Fibroblast of lung (primary cell): ENCODE results near the gene RHPN2. TPM values are rescaled to one million over a fixed set of nuclear protein-coding genes. Genes with fewer than 3 reads are reported as not detected.
"Not testable (repeated sequence)": the region's sequence is repeated elsewhere in the genome, so short reads cannot be mapped to it uniquely, and the experiment has no call there.

Experiments
- DNase-seq, 2 donors: peaks; one replicate each; pipeline versions ENCODE4 v3.0.0 to v3.0.0-alpha.2; 2010; ENCODE audit warnings: low read depth in 2 of 2
- H2AFZ ChIP-seq: 2 replicates; pipeline ENCODE4 v1.5.1; 2012; ENCODE audit warnings: low read length, control low read depth, inconsistent platforms
- H3K27ac ChIP-seq: 2 replicates; pipeline ENCODE4 v1.5.1; 2011; ENCODE audit warnings: low read length, control low read depth; ENCODE audit not compliant: insufficient read depth
- H3K27me3 ChIP-seq: 2 replicates; pipeline ENCODE4 v1.5.1; 2011; ENCODE audit warnings: mild to moderate bottlenecking, low read length; ENCODE audit not compliant: control insufficient read depth, insufficient read depth
- H3K36me3 ChIP-seq: 2 replicates; pipeline ENCODE4 v1.5.1; 2011; ENCODE audit warnings: low read length; ENCODE audit not compliant: control insufficient read depth, insufficient read depth
- H3K4me1 ChIP-seq: 2 replicates; pipeline ENCODE4 v1.5.1; 2011; ENCODE audit warnings: low read length; ENCODE audit not compliant: control insufficient read depth, insufficient read depth; ENCODE audit errors: extremely low read depth
- H3K4me2 ChIP-seq: 2 replicates; pipeline ENCODE4 v1.5.1; 2011; ENCODE audit warnings: low read length, control low read depth; ENCODE audit not compliant: insufficient read depth; ENCODE audit errors: extremely low read depth
- H3K4me3 ChIP-seq, 4 experiments: fragments of 200-600 bp in 1 of 4; sonication (generic) in 1 of 4; replicated peaks in 1 of 4; 2 replicates each; pipeline ENCODE4 v1.5.1; 2011 to 2016; ENCODE audit warnings: low read length in 4 of 4, low read depth in 3 of 4, mild to moderate bottlenecking in 3 of 4, control low read depth in 2 of 4, inconsistent platforms in 1 of 4, mixed read lengths in 1 of 4; ENCODE audit not compliant: insufficient read depth in 1 of 4; ENCODE audit errors: control extremely low read depth in 1 of 4
- H3K79me2 ChIP-seq: 2 replicates; pipeline ENCODE4 v1.5.1; 2012; ENCODE audit warnings: mild to moderate bottlenecking, low read length, inconsistent platforms; ENCODE audit not compliant: control insufficient read depth, insufficient read depth
- H3K9ac ChIP-seq: 2 replicates; pipeline ENCODE4 v1.5.1; 2011; ENCODE audit warnings: mild to moderate bottlenecking, low read length, control low read depth; ENCODE audit not compliant: insufficient read depth
- H3K9me3 ChIP-seq: 2 replicates; pipeline ENCODE4 v1.5.1; 2012; ENCODE audit warnings: low read depth, low read length; ENCODE audit not compliant: control insufficient read depth, insufficient read depth
- H4K20me1 ChIP-seq: 2 replicates; pipeline ENCODE4 v1.5.1; 2011; ENCODE audit warnings: low read length; ENCODE audit not compliant: control insufficient read depth, insufficient read depth; ENCODE audit errors: extremely low read depth
- CTCF ChIP-seq, 2 donors: IDR thresholded peaks in 1 of 2; conservative IDR thresholded peaks in 1 of 2; 1 replicate in 1 of 2; 2 replicates in 1 of 2; pipeline ENCODE4 v1.5.1; 2011 to 2012; ENCODE audit warnings: low read length in 2 of 2, control low read depth in 1 of 2, inconsistent platforms in 1 of 2, low read depth in 1 of 2, mild to moderate bottlenecking in 1 of 2
- EZH2 ChIP-seq: IDR thresholded peaks from 2 replicates; pipeline ENCODE4 v1.5.1; 2012; ENCODE audit warnings: low read length, control low read depth, mild to moderate bottlenecking; ENCODE audit errors: missing control alignments
- polyA plus RNA-seq, 2 donors: library from polyadenylated mRNA; depleted of rRNA in 1 of 2; stranded (reverse) in 1 of 2; unstranded in 1 of 2; fragments of >200 nt; gene quantifications; 2 replicates each; pipeline ENCODE4 v1.2.1, GENCODE V29; 2011 to 2012; ENCODE audit warnings: missing spikeins in 1 of 2
- total RNA-seq: library from RNA; depleted of rRNA; stranded (reverse); fragments of >200 nt; gene quantifications from 2 replicates; pipeline ENCODE4 v1.2.1, GENCODE V29; 2014

Gene RHPN2
- total and polyA plus RNA-seq, 2 donors (not counting 1 experiment from before 2014, with no cell fraction given): 3.3 to 3.8 TPM

- Histone ChIP-seq H3K4me1 (no peaks in the 10 kb centered on the region), H4K20me1 (no peaks in the 10 kb centered on the region), H3K27me3 (no peaks in the 10 kb centered on the region), H3K4me3 (no peak overlapping the region), H3K27ac (no peak overlapping the region), H2AFZ (no peak overlapping the region), H3K4me2 (no peak overlapping the region), H3K9me3 (no peaks in the 10 kb centered on the region), H3K79me2 (no peaks in the 10 kb centered on the region), H3K9ac (no peak overlapping the region), H3K36me3 (no peaks in the 10 kb centered on the region)
- TF ChIP-seq CTCF (conservative IDR thresholded peaks at IDR 0.05 in 1 of 2, IDR thresholded peaks at IDR 0.05 in 1 of 2; ENCODE audit: low read depth in 1 of 2, low read length in 2 of 2): no peak
- no peak for TF ChIP-seq EZH2
- DNase-seq: peak in 1 of 2 donors; percentile 42
Measured at GRCh38 chr19:33047422-33047821, 17.3 kb downstream of the RHPN2 start.

- H3K9ac ChIP-seq, DNase-seq, H3K4me2 ChIP-seq, H3K4me3 ChIP-seq, H4K20me1 ChIP-seq, H3K27me3 ChIP-seq, H3K36me3 ChIP-seq, H3K27ac ChIP-seq, H2AFZ ChIP-seq, H3K9me3 ChIP-seq, H3K4me1 ChIP-seq, H3K79me2 ChIP-seq: not testable (repeated sequence)
Measured at GRCh38 chr19:33041828-33042160, 22.9 kb downstream of the RHPN2 start.

- Histone ChIP-seq H3K9ac (no peak overlapping the region), H3K4me2 (no peak overlapping the region), H3K27ac (no peak overlapping the region)
Measured at GRCh38 chr19:33040994-33041827, 23.5 kb downstream of the RHPN2 start.

More at GRCh38 chr19:33040994-33041827, 23.5 kb downstream of the RHPN2 start:
- no peak for TF ChIP-seq EZH2
- no peak for TF ChIP-seq CTCF (conservative IDR thresholded peaks at IDR 0.05 in 1 of 2, IDR thresholded peaks at IDR 0.05 in 1 of 2; ENCODE audit: low read depth in 1 of 2, low read length in 2 of 2)
- no peak overlapping the region for H2AFZ ChIP-seq
- no peaks in the 10 kb centered on the region for H4K20me1 ChIP-seq
- H3K27me3 ChIP-seq: no peaks in the 10 kb centered on the region
- H3K36me3 ChIP-seq: no peaks in the 10 kb centered on the region
- no peaks in the 10 kb centered on the region for H3K79me2 ChIP-seq
- H3K4me3 ChIP-seq: no peak overlapping the region
- H3K9me3 ChIP-seq: no peaks in the 10 kb centered on the region
- peak in 1 of 2 donors; percentile 47 for DNase-seq
- no peaks in the 10 kb centered on the region for H3K4me1 ChIP-seq
